MCF 10A (cell line): ENCODE measurements around the gene SS18L1. TPM values are rescaled to one million over a fixed set of nuclear protein-coding genes. Genes with fewer than 3 reads are reported as not detected.
A peak's percentile ranks its signal among the peaks of the same experiment; 100 is the strongest.

Experiments
- BruUV-seq: library from RNA; stranded (reverse); fragments of 400-500 nt; replicated peaks from 2 replicates; lab custom pipeline; 2021; lab: Mats Ljungman, UMichigan
- CTCF ChIA-PET: fragments of 300-600 bp; sonication (Branson Sonifier 250); formaldehyde crosslinking; extraction: SDS; loops from one replicate; lab custom pipeline; 2021; ENCODE audit warnings: antibody characterized with exemption, inconsistent platforms; lab: Yijun Ruan, JAX
- POLR2A ChIA-PET: fragments of 300-600, 350-650 bp; sonication (Branson Sonifier 250); formaldehyde crosslinking; extraction: SDS; loops from one replicate; lab custom pipeline; 2020; ENCODE audit warnings: antibody characterized with exemption, inconsistent platforms; lab: Yijun Ruan, JAX
- DNase-seq: peaks from one replicate; pipeline ENCODE4 v3.0.0-alpha.2; 2018; ENCODE audit not compliant: unreplicated experiment
- H3K27ac Mint-ChIP-seq: one replicate; pipeline ENCODE4 v1.8.0; 2022; ENCODE audit warnings: mild to moderate bottlenecking, low read depth, mixed read lengths; ENCODE audit not compliant: unreplicated experiment
- H3K27me3 Mint-ChIP-seq: one replicate; pipeline ENCODE4 v1.8.0; 2022; ENCODE audit warnings: mixed read lengths; ENCODE audit not compliant: insufficient read depth, unreplicated experiment
- H3K36me3 Mint-ChIP-seq: one replicate; pipeline ENCODE4 v1.8.0; 2022; ENCODE audit warnings: mild to moderate bottlenecking, moderate library complexity, mixed read lengths; ENCODE audit not compliant: insufficient read depth, unreplicated experiment
- H3K4me1 Mint-ChIP-seq: one replicate; pipeline ENCODE4 v1.8.0; 2022; ENCODE audit warnings: mixed read lengths; ENCODE audit not compliant: insufficient read depth, unreplicated experiment
- H3K4me3 Mint-ChIP-seq: one replicate; pipeline ENCODE4 v1.8.0; 2022; ENCODE audit warnings: mild to moderate bottlenecking, moderate library complexity, mixed read lengths; ENCODE audit not compliant: unreplicated experiment
- H3K9me3 Mint-ChIP-seq: one replicate; pipeline ENCODE4 v1.8.0; 2022; ENCODE audit warnings: mixed read lengths; ENCODE audit not compliant: unreplicated experiment
- CTCF ChIP-seq: fragments of 200-600 bp; IDR thresholded peaks from one replicate; pipeline ENCODE4 v1.8.0; 2022; ENCODE audit warnings: antibody characterized with exemption, mild to moderate bottlenecking; ENCODE audit not compliant: unreplicated experiment
- intact Hi-C: fragments of 100-400 bp; cut with micrococcal nuclease; formaldehyde crosslinking; loops from 2 replicates; pipeline ENCODE4 v1.14.1; 2022
- total RNA-seq: library from RNA; stranded (reverse); gene quantifications from 2 replicates; pipeline ENCODE4 v1.2.3, GENCODE V29; 2022

The SS18L1 gene
- total RNA-seq, 1 experiment from 2014 or later, result 16.1 TPM

- Mint-ChIP-seq H3K4me1 (peaks cover 32% of the 10 kb centered on the region), H3K9me3 (no peaks in the 10 kb centered on the region), H3K36me3 (peaks cover 15% of the 10 kb centered on the region), H3K27ac (peak overlapping the region; percentile 67), H3K4me3 (peak overlapping the region; percentile 62), H3K27me3 (no peaks in the 10 kb centered on the region)
- peak; percentile 85 for DNase-seq
- ChIA-PET POLR2A (interaction anchor here (1.4 to 1.5 kb wide), 2 partner anchors 23 to 93 kb away, joined by 3 to 4 read pairs; partner anchors contain the start of gene MTG2), CTCF (interaction anchor here (0.6 kb wide), 1 partner anchor 11 kb away, joined by 3 read pairs; no protein-coding TSS in a partner anchor)
- intact Hi-C loops, result no loop called here
- TF ChIP-seq CTCF, result no peak
- BruUV-seq, result no TSS peak
Observed at GRCh38 chr20:62159839-62160238, 16.3 kb downstream of the SS18L1 start.

- intact Hi-C loops, result no loop called here
- Mint-ChIP-seq H3K4me1 (peaks cover 28% of the 10 kb centered on the region), H3K27me3 (no peaks in the 10 kb centered on the region), H3K4me3 (peak overlapping the region; percentile 62), H3K9me3 (no peaks in the 10 kb centered on the region), H3K36me3 (peaks cover 17% of the 10 kb centered on the region), H3K27ac (peak overlapping the region; percentile 67)
- no peak for TF ChIP-seq CTCF
- BruUV-seq, result no TSS peak
- DNase-seq, result no peak
- POLR2A ChIA-PET, result interaction anchor here (0.6 to 1.9 kb wide), 3 partner anchors 27 to 778 kb away, joined by 3 to 4 read pairs (median 4); partner anchors contain the start of gene GID8
- CTCF ChIA-PET, result interaction anchor here (0.6 kb wide), 1 partner anchor 11 kb away, joined by 3 read pairs; no protein-coding TSS in a partner anchor
Observed at GRCh38 chr20:62160253-62160652, 16.7 kb downstream of the SS18L1 start.

GRCh38 chr20:62160876-62161275, 17.3 kb downstream of the SS18L1 start:
- H3K27ac Mint-ChIP-seq, result peak overlapping the region; percentile 65
- DNase-seq, result no peak
- no peaks in the 10 kb centered on the region for H3K27me3 Mint-ChIP-seq
- intact Hi-C loops, result no loop called here
- no peaks in the 10 kb centered on the region for H3K9me3 Mint-ChIP-seq
- H3K36me3 Mint-ChIP-seq, result peaks cover 13% of the 10 kb centered on the region
- CTCF ChIA-PET, result no interaction called here
- BruUV-seq, result no TSS peak
- POLR2A ChIA-PET, result interaction anchor here (0.6 to 1.9 kb wide), 3 partner anchors 27 to 777 kb away, joined by 3 to 4 read pairs (median 4); partner anchors contain the start of gene GID8
- peak overlapping the region; percentile 47 for H3K4me3 Mint-ChIP-seq
- no peak for TF ChIP-seq CTCF
- peaks cover 22% of the 10 kb centered on the region for H3K4me1 Mint-ChIP-seq

GRCh38 chr20:62161347-62161746, 17.8 kb downstream of the SS18L1 start:
- TF ChIP-seq CTCF, result no peak
- ChIA-PET POLR2A (interaction anchor here (1.5 to 1.9 kb wide), 2 partner anchors 26 to 95 kb away, joined by 4 read pairs; no protein-coding TSS in a partner anchor), CTCF (no interaction called here)
- peak overlapping the region; percentile 47 for H3K4me3 Mint-ChIP-seq
- no peaks in the 10 kb centered on the region for H3K27me3 Mint-ChIP-seq
- peaks cover 16% of the 10 kb centered on the region for H3K36me3 Mint-ChIP-seq
- H3K9me3 Mint-ChIP-seq, result no peaks in the 10 kb centered on the region
- DNase-seq, result peak; percentile 90
- intact Hi-C loops, result no loop called here
- peak overlapping the region; percentile 65 for H3K27ac Mint-ChIP-seq
- peaks cover 19% of the 10 kb centered on the region for H3K4me1 Mint-ChIP-seq
- BruUV-seq, result no TSS peak
